Ovary (tissue), 3 donors: ENCODE measurements around the gene SLCO2A1.

ENCODE experiments used
- POLR2A ChIP-seq: fragments of 450-650 bp; IDR thresholded peaks from one replicate; pipeline ENCODE4 v1.6.1; 2017; ENCODE audit warnings: antibody characterized with exemption, mild to moderate bottlenecking, moderate library complexity
- TF ChIP-seq, protein P1 (sequence below), 3 donors: fragments of 450-650 bp in 2 of 3; fragments of 200-600 bp in 1 of 3; IDR thresholded peaks; one replicate each; pipeline versions ENCODE4 v1.5.1 to v1.8.0; 2016 to 2022; ENCODE audit warnings: antibody characterized with exemption in 3 of 3, mild to moderate bottlenecking in 1 of 3
- donor health status: DM: no; HTN: no; CAD: no.

DNA sequence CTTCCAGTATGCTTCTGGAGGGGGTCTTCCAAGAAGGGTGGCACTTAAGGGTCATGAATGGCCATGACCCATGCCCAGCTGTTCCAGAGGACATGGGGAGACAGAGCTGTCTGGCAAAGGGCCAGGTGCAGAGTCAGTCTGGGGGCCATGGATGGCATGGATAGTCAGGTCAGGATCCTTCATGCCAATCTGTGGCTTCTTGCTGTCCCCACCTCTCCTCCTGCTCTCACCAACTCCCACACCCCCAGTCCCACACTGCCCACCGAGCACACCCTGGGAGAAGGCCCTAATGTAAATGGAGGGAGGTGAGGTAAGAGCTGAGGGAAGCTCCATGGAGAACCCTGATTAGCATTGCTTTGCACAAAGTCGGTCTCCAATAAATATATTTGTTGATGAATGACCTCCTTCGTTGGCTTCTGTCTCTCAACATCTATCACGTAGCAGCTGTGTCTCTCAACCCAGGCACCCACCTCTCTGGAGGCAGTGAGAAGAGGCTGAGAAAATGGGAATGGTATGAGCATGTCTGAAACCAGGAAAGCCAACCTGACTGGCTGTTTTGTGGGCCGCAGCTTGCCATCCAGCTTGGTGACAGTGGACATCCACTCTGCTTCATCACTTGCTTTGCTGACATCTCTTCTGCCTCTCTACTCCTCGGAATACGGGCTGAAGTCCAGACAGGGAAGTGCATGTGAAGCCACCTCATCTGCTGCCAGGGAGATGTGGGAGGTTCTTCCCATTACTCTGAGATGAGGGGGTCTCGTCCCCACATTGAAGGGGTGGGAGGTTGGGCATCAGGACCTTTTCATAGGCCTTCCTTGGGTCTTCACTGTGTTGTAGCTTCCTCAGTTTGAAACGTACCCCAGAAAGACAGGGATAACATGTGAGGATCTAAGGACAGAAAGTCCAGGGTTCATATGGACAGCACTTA, 96.4 kb downstream of the SLCO2A1 start:
- TF ChIP-seq POLR2A, result no peak
- TF ChIP-seq, protein P1, sequence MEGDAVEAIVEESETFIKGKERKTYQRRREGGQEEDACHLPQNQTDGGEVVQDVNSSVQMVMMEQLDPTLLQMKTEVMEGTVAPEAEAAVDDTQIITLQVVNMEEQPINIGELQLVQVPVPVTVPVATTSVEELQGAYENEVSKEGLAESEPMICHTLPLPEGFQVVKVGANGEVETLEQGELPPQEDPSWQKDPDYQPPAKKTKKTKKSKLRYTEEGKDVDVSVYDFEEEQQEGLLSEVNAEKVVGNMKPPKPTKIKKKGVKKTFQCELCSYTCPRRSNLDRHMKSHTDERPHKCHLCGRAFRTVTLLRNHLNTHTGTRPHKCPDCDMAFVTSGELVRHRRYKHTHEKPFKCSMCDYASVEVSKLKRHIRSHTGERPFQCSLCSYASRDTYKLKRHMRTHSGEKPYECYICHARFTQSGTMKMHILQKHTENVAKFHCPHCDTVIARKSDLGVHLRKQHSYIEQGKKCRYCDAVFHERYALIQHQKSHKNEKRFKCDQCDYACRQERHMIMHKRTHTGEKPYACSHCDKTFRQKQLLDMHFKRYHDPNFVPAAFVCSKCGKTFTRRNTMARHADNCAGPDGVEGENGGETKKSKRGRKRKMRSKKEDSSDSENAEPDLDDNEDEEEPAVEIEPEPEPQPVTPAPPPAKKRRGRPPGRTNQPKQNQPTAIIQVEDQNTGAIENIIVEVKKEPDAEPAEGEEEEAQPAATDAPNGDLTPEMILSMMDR (IDR thresholded peaks at IDR 0.05), result no peak
